DOHH2 (cell line): ENCODE measurements around the gene SORBS1.

Experiments used
- CTCF ChIP-seq: fragments of 200-600 bp; sonication (generic); IDR thresholded peaks from one replicate; pipeline ENCODE4 v1.5.1; 2014; ENCODE audit warnings: antibody characterized with exemption, mild to moderate bottlenecking, low read depth, low read length; ENCODE audit not compliant: poor library complexity, severe bottlenecking
- EZH2phosphoT487 ChIP-seq: fragments of 200-600 bp; sonication (generic); IDR thresholded peaks from 2 replicates; pipeline ENCODE4 v1.6.1; 2017; ENCODE audit warnings: borderline replicate concordance, mild to moderate bottlenecking, antibody characterized with exemption, low read length, moderate library complexity, mixed read lengths

DNA sequence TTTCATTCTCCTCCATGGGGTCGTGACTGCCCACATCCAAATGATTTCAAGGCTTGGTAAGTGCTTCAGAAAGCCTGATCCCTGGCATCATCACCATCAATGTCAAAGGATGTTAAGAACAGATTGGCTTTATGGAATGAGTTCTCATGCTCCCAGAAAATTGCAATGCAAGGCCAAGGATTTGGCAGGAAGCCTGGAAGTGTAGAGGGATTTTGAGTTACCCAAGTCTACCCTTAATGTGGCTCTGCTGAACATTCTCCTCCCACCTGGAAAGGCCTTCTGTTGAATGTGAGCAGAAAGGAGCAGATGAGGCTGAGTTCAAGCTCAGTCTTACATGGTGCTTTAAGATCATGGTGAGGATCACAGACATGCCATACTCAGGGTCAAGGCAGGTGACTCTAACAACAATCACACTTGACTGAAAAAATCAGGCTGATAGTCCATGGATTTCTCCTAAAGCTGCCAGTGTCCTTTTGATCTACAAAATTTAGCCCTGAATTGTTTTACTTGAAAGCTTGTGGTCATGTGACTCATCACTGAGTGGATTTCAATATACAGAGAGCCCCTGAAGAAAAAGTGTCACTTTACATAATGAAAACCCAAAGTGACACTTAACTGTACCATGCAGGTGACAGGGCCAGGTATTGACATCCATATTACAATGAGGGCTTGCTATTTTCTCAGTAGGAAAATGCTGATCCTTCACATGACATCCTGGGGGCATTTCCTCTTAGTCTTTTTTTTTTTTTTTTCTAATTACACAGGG is 159.3 kb downstream of the SORBS1 start:
- TF ChIP-seq EZH2phosphoT487: no peak
- TF ChIP-seq CTCF: no peak
